Measurements from ENCODE around the gene CNPY1. TPM values are rescaled to one million over a fixed set of nuclear protein-coding genes. Genes with fewer than 3 reads are reported as not detected.

The CNPY1 gene
- total and polyA plus RNA-seq, 2 donors (not counting 1 experiment from before 2014, with no cell fraction given), result not detected

GRCh38 chr7:155515318-155515717 is 31.0 kb downstream of the CNPY1 start:
- Histone ChIP-seq H3K27ac (ENCODE audit: low read length in 2 of 2) (no peak overlapping the region), H3K4me3 (ENCODE audit: control extremely low read depth in 1 of 5, extremely low read depth in 1 of 5, insufficient read depth in 1 of 5, low read depth in 2 of 5, low read length in 4 of 5) (no peak overlapping the region), H3K9ac (ENCODE audit: low read length) (no peak overlapping the region), H2AFZ (ENCODE audit: insufficient read depth, low read depth, low read length, poor library complexity, severe bottlenecking) (no peak overlapping the region), H3K9me3 (ENCODE audit: control extremely low read depth in 1 of 3, control insufficient read depth in 2 of 3, insufficient read depth in 1 of 3, low read length in 2 of 3) (peaks cover 0 to 4% (median 0%) of the 10 kb centered on the region in 3 donors), H3K27me3 (replicated peaks in 1 of 4; ENCODE audit: control extremely low read depth in 1 of 4, control insufficient read depth in 3 of 4, insufficient read depth in 4 of 4, low read length in 3 of 4) (peaks cover 2 to 29% (median 23%) of the 10 kb centered on the region in 4 experiments), H3K4me1 (ENCODE audit: control insufficient read depth in 2 of 2, insufficient read depth in 2 of 2, low read length in 2 of 2) (peaks cover under 1 to 1% of the 10 kb centered on the region in 2 donors), H3K36me3 (replicated peaks in 1 of 2; ENCODE audit: control extremely low read depth in 1 of 2, control insufficient read depth in 1 of 2, extremely low read depth in 1 of 2, insufficient read depth in 2 of 2, low read length in 1 of 2) (no peaks in the 10 kb centered on the region), H3K4me2 (replicated peaks; ENCODE audit: low read depth, low read length, poor library complexity, severe bottlenecking) (no peak overlapping the region), H4K20me1 (ENCODE audit: control insufficient read depth, insufficient read depth, low read length, poor library complexity, severe bottlenecking) (no peaks in the 10 kb centered on the region), H3K79me2 (ENCODE audit: control insufficient read depth, insufficient read depth, low read length) (no peaks in the 10 kb centered on the region)
- Mint-ChIP-seq H3K4me3 (no peak overlapping the region), H3K9me3 (ENCODE audit: insufficient read depth) (no peaks in the 10 kb centered on the region), H3K4me1 (peaks cover under 1% of the 10 kb centered on the region), H3K27me3 (peaks cover 69% of the 10 kb centered on the region), H3K27ac (no peak overlapping the region)
- no peak for TF ChIP-seq EZH2 (IDR thresholded peaks at IDR 0.05; ENCODE audit: borderline replicate concordance, insufficient read depth, low read depth, low read length, poor library complexity, severe bottlenecking)
- TF ChIP-seq CTCF (IDR thresholded peaks at IDR 0.05), result no peak
- ChIA-PET CTCF (no interaction called here), POLR2A (no interaction called here)
- intact Hi-C loops (cut with micrococcal nuclease), result no loop called here
- DNase-seq (no peak), ATAC-seq (ENCODE audit: low read depth) (no peak)
- 80% methylated on average over 8 of the region's 11 CpGs for WGBS (ENCODE audit: insufficient coverage)

GRCh38 chr7:155514296-155514695 is 32.1 kb downstream of the CNPY1 start:
- H3K4me1 ChIP-seq (ENCODE audit: control insufficient read depth in 2 of 2, insufficient read depth in 2 of 2, low read length in 2 of 2), result peaks cover 11% of the 10 kb centered on the region in 2 donors
- H3K27ac Mint-ChIP-seq, result no peak overlapping the region
- ATAC-seq (ENCODE audit: low read depth) (no peak), DNase-seq (no peak)
- H3K4me2 ChIP-seq (replicated peaks; ENCODE audit: low read depth, low read length, poor library complexity, severe bottlenecking), result no peak overlapping the region
- H3K9me3 Mint-ChIP-seq (ENCODE audit: insufficient read depth), result no peaks in the 10 kb centered on the region
- no peak overlapping the region for H3K27ac ChIP-seq (ENCODE audit: low read length in 2 of 2)
- peaks cover 6% of the 10 kb centered on the region for H3K4me1 Mint-ChIP-seq
- 78% methylated on average over 3 of the region's 8 CpGs for WGBS (ENCODE audit: insufficient coverage)
- H3K9me3 ChIP-seq (ENCODE audit: control extremely low read depth in 1 of 3, control insufficient read depth in 2 of 3, insufficient read depth in 1 of 3, low read length in 2 of 3), result peaks cover 0 to 14% (median 0%) of the 10 kb centered on the region in 3 donors
- H3K27me3 Mint-ChIP-seq, result peaks cover 68% of the 10 kb centered on the region
- no peaks in the 10 kb centered on the region for H3K36me3 ChIP-seq (replicated peaks in 1 of 2; ENCODE audit: control extremely low read depth in 1 of 2, control insufficient read depth in 1 of 2, extremely low read depth in 1 of 2, insufficient read depth in 2 of 2, low read length in 1 of 2)
- TF ChIP-seq EZH2 (IDR thresholded peaks at IDR 0.05; ENCODE audit: borderline replicate concordance, insufficient read depth, low read depth, low read length, poor library complexity, severe bottlenecking) (no peak), CTCF (IDR thresholded peaks at IDR 0.05) (no peak)
- H3K4me3 Mint-ChIP-seq, result no peak overlapping the region
- no peak overlapping the region for H3K4me3 ChIP-seq (ENCODE audit: control extremely low read depth in 1 of 5, extremely low read depth in 1 of 5, insufficient read depth in 1 of 5, low read depth in 2 of 5, low read length in 4 of 5)
- POLR2A ChIA-PET, result no interaction called here
- H4K20me1 ChIP-seq (ENCODE audit: control insufficient read depth, insufficient read depth, low read length, poor library complexity, severe bottlenecking), result no peaks in the 10 kb centered on the region
- intact Hi-C loops (cut with micrococcal nuclease), result no loop called here
- CTCF ChIA-PET, result no interaction called here
- H2AFZ ChIP-seq (ENCODE audit: insufficient read depth, low read depth, low read length, poor library complexity, severe bottlenecking), result no peak overlapping the region
- H3K27me3 ChIP-seq (replicated peaks in 1 of 4; ENCODE audit: control extremely low read depth in 1 of 4, control insufficient read depth in 3 of 4, insufficient read depth in 4 of 4, low read length in 3 of 4), result peaks cover 2 to 37% (median 32%) of the 10 kb centered on the region in 4 experiments
- H3K79me2 ChIP-seq (ENCODE audit: control insufficient read depth, insufficient read depth, low read length), result no peaks in the 10 kb centered on the region
- H3K9ac ChIP-seq (ENCODE audit: low read length), result no peak overlapping the region
